GM23338 (cell line): ENCODE measurements around the gene PRDX4. TPM values are rescaled to one million over a fixed set of nuclear protein-coding genes. Genes with fewer than 3 reads are reported as not detected.

ENCODE experiments used
- ATAC-seq: fragments of 200-7000 bp; cut with Tn5 transposase; 3 replicates; pipeline ENCODE4 v1.9.1; 2020
- DNase-seq: peaks from one replicate; pipeline ENCODE4 v3.0.0-alpha.2; 2015; ENCODE audit warnings: low spot score
- H2AFZ ChIP-seq: fragments of 200-600 bp; sonication (generic); 2 replicates; pipeline ENCODE4 v1.8.0; 2016; ENCODE audit warnings: antibody characterized with exemption, mild to moderate bottlenecking, moderate library complexity
- H3F3A ChIP-seq: fragments of 200-600 bp; sonication (generic); replicated peaks from 2 replicates; pipeline ENCODE4 v1.8.0; 2017; ENCODE audit warnings: antibody characterized with exemption, mixed run types, low read depth
- H3K27ac ChIP-seq: fragments of 200-600 bp; sonication (generic); 2 replicates; pipeline ENCODE4 v1.6.1; 2016; ENCODE audit warnings: low read depth
- H3K27me3 ChIP-seq: fragments of 200-600 bp; sonication (generic); 2 replicates; pipeline ENCODE4 v1.8.0; 2016; ENCODE audit warnings: mild to moderate bottlenecking, mixed run types, moderate library complexity; ENCODE audit not compliant: insufficient read depth
- H3K36me3 ChIP-seq: fragments of 200-600 bp; sonication (generic); 2 replicates; pipeline ENCODE4 v1.8.0; 2016; ENCODE audit warnings: mild to moderate bottlenecking; ENCODE audit not compliant: insufficient read depth
- H3K4me1 ChIP-seq: fragments of 200-600 bp; sonication (generic); 2 replicates; pipeline ENCODE4 v1.8.0; 2016; ENCODE audit warnings: mild to moderate bottlenecking, moderate library complexity; ENCODE audit not compliant: insufficient read depth
- H3K4me2 ChIP-seq: fragments of 200-600 bp; sonication (generic); 2 replicates; pipeline ENCODE4 v1.7.1; 2017; ENCODE audit warnings: mixed run types
- H3K4me3 ChIP-seq: fragments of 200-600 bp; sonication (generic); 2 replicates; pipeline ENCODE4 v1.6.1; 2016; ENCODE audit warnings: mixed run types
- H3K79me2 ChIP-seq: fragments of 200-600 bp; sonication (generic); replicated peaks from 2 replicates; pipeline ENCODE4 v1.8.0; 2017; ENCODE audit warnings: mild to moderate bottlenecking; ENCODE audit not compliant: insufficient read depth
- H3K9me2 ChIP-seq: fragments of 200-600 bp; sonication (generic); 2 replicates; pipeline ENCODE4 v1.8.0; 2017; ENCODE audit not compliant: insufficient read depth
- H4K20me1 ChIP-seq: fragments of 200-600 bp; sonication (generic); replicated peaks from 2 replicates; pipeline ENCODE4 v1.8.0; 2017; ENCODE audit warnings: mild to moderate bottlenecking; ENCODE audit not compliant: insufficient read depth
- H3K27ac Mint-ChIP-seq: 2 replicates; pipeline ENCODE4 v1.8.0; 2020; ENCODE audit warnings: inconsistent platforms, mild to moderate bottlenecking, moderate library complexity, mixed read lengths
- H3K27me3 Mint-ChIP-seq: 3 replicates; pipeline ENCODE4 v1.8.0; 2022; ENCODE audit warnings: low read depth, mild to moderate bottlenecking, moderate library complexity, mixed read lengths, inconsistent platforms; ENCODE audit not compliant: insufficient read depth, poor library complexity
- H3K36me3 Mint-ChIP-seq: 3 replicates; pipeline ENCODE4 v1.8.0; 2021; ENCODE audit warnings: low read depth, mild to moderate bottlenecking, inconsistent platforms, moderate library complexity, mixed read lengths
- H3K4me1 Mint-ChIP-seq: 3 replicates; pipeline ENCODE4 v1.8.0; 2020; ENCODE audit warnings: mild to moderate bottlenecking, inconsistent platforms, mixed read lengths
- H3K4me3 Mint-ChIP-seq: 3 replicates; pipeline ENCODE4 v1.8.0; 2021; ENCODE audit warnings: moderate library complexity, mild to moderate bottlenecking, inconsistent platforms, mixed read lengths
- H3K9me3 Mint-ChIP-seq: 3 replicates; pipeline ENCODE4 v1.8.0; 2020; ENCODE audit warnings: moderate library complexity, mild to moderate bottlenecking, inconsistent platforms, mixed read lengths
- CREB1 ChIP-seq: fragments of 250-450 bp; sonication (Bioruptor Pico); IDR thresholded peaks from 2 replicates; pipeline ENCODE4 v1.5.0; 2020; ENCODE audit warnings: low read depth, mild to moderate bottlenecking, moderate library complexity
- EZH2 ChIP-seq: fragments of 200-600 bp; sonication (generic); IDR thresholded peaks from one replicate; pipeline ENCODE4 v1.8.0; 2017; ENCODE audit warnings: antibody characterized with exemption, mild to moderate bottlenecking, low read depth; ENCODE audit not compliant: unreplicated experiment
- JUNB ChIP-seq: IDR thresholded peaks from one replicate; pipeline ENCODE4 v1.6.1; 2016; ENCODE audit warnings: antibody characterized with exemption; ENCODE audit not compliant: unreplicated experiment
- NANOG ChIP-seq: IDR thresholded peaks from 2 replicates; pipeline ENCODE4 v1.6.1; 2016; ENCODE audit warnings: antibody characterized with exemption, borderline replicate concordance
- STAT1 ChIP-seq: IDR thresholded peaks from one replicate; pipeline ENCODE4 v1.6.1; 2016; ENCODE audit warnings: antibody characterized with exemption; ENCODE audit not compliant: unreplicated experiment
- ZNF331 ChIP-seq: fragments of 250-450 bp; sonication (Bioruptor Pico); IDR thresholded peaks from 2 replicates; pipeline ENCODE4 v1.5.0; 2020; ENCODE audit warnings: low read depth, mild to moderate bottlenecking, moderate library complexity
- polyA plus RNA-seq: library from polyadenylated mRNA; unstranded; fragments of >200 nt; fragmentation: Nextera tagmentation; extraction: Ambion mirVana; gene quantifications from 2 replicates; pipeline ENCODE4 v1.2.1, GENCODE V29; 2016
- total RNA-seq: library from RNA; depleted of rRNA; stranded (reverse); fragments of >200 nt; shearing (Covaris generic); gene quantifications from 2 replicates; pipeline ENCODE4 v1.2.3, GENCODE V29; 2014
- TF ChIP-seq, protein P1 (sequence below), 2 experiments: fragments of 200-600 bp in 1 of 2; sonication (generic) in 1 of 2; conservative IDR thresholded peaks; 2 replicates each; pipeline versions ENCODE4 v1.5.1 to v1.6.1; 2016 to 2017; ENCODE audit warnings: antibody characterized with exemption in 2 of 2, low read depth in 2 of 2, mild to moderate bottlenecking in 2 of 2, moderate library complexity in 1 of 2
- TF ChIP-seq, protein P2 (sequence below): fragments of 250-450 bp; sonication (Bioruptor Pico); IDR thresholded peaks from 2 replicates; pipeline ENCODE4 v1.5.0; 2020; ENCODE audit warnings: mild to moderate bottlenecking, moderate library complexity

The PRDX4 gene
- total and polyA plus RNA-seq, 2 experiments from 2014 or later = 101 to 139 TPM

DNA sequence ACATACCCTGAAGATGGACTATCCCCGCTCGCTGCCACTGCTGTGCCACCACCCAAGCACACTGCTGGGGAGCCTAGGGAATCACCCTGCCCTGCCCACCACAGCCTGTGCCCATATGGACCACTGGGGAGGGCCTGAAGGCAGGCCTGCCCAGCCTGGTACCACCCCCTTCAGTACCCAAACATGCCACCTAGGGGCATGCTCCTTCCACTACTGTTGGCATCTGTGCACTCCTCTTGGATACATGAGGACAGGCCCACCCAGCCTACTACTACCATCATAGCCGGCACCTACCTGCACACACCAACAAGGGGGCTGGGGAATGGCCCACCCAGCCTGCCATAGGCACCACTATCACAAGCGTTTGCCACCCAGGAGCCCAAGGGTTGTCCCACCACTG lies 30.1 kb upstream of the PRDX4 start:
- DNase-seq = no peak
- no peaks in the 10 kb centered on the region for H3K9me2 ChIP-seq
- no peak overlapping the region for H3K4me3 ChIP-seq
- H3K27ac ChIP-seq = no peak overlapping the region
- H3K9me3 Mint-ChIP-seq = peaks cover 13% of the 10 kb centered on the region
- no peaks in the 10 kb centered on the region for H3K4me1 ChIP-seq
- no peaks in the 10 kb centered on the region for H3K27me3 ChIP-seq
- H3K36me3 ChIP-seq = no peaks in the 10 kb centered on the region
- H3K36me3 Mint-ChIP-seq = peaks cover 8% of the 10 kb centered on the region; the same call in 1 of the 3 replicates
- no peaks in the 10 kb centered on the region for H3K27me3 Mint-ChIP-seq
- H3K4me2 ChIP-seq = no peak overlapping the region
- no peaks in the 10 kb centered on the region for H4K20me1 ChIP-seq
- no peak overlapping the region for H3K27ac Mint-ChIP-seq
- ATAC-seq = no peak
- H2AFZ ChIP-seq = no peak overlapping the region
- H3K79me2 ChIP-seq = no peaks in the 10 kb centered on the region
- no peaks in the 10 kb centered on the region for H3F3A ChIP-seq
- no peak overlapping the region for H3K4me3 Mint-ChIP-seq
- no peaks in the 10 kb centered on the region for H3K4me1 Mint-ChIP-seq
- TF ChIP-seq EZH2 (no peak), NANOG (no peak)
- TF ChIP-seq, protein P1, sequence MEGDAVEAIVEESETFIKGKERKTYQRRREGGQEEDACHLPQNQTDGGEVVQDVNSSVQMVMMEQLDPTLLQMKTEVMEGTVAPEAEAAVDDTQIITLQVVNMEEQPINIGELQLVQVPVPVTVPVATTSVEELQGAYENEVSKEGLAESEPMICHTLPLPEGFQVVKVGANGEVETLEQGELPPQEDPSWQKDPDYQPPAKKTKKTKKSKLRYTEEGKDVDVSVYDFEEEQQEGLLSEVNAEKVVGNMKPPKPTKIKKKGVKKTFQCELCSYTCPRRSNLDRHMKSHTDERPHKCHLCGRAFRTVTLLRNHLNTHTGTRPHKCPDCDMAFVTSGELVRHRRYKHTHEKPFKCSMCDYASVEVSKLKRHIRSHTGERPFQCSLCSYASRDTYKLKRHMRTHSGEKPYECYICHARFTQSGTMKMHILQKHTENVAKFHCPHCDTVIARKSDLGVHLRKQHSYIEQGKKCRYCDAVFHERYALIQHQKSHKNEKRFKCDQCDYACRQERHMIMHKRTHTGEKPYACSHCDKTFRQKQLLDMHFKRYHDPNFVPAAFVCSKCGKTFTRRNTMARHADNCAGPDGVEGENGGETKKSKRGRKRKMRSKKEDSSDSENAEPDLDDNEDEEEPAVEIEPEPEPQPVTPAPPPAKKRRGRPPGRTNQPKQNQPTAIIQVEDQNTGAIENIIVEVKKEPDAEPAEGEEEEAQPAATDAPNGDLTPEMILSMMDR (conservative IDR thresholded peaks at IDR 0.05; ENCODE audit: low read depth in 2 of 2) = no peak

DNA sequence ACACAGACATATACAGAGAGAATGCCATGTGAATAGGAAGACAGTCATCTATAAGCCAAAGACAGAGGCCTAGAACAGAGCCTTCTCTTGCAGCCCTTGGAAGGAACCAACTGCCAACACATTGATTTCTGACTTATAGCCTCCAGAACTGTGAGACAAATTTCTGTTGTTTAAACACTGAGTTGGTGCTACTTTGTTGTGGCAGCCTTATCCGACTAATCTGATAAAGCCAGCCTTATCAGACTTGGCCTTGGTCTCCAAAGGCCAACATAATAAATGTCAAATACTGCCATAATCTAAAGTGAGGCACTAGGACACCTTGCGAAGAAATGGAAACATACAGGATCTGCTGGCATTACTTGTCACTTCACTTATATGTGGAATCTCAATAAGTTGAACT lies 24.3 kb upstream of the PRDX4 start:
- DNase-seq (no peak), ATAC-seq (no peak)
- no peaks in the 10 kb centered on the region for H3K27me3 Mint-ChIP-seq
- H3K27me3 ChIP-seq = no peaks in the 10 kb centered on the region
- H4K20me1 ChIP-seq = no peaks in the 10 kb centered on the region
- no peaks in the 10 kb centered on the region for H3K9me2 ChIP-seq
- no peaks in the 10 kb centered on the region for H3K4me1 Mint-ChIP-seq
- no peak overlapping the region for H3K4me3 Mint-ChIP-seq
- no peaks in the 10 kb centered on the region for H3K4me1 ChIP-seq
- no peak for TF ChIP-seq JUNB
- no peak for TF ChIP-seq NANOG
- no peak for TF ChIP-seq ZNF331
- no peak for TF ChIP-seq STAT1
- TF ChIP-seq, protein P2, sequence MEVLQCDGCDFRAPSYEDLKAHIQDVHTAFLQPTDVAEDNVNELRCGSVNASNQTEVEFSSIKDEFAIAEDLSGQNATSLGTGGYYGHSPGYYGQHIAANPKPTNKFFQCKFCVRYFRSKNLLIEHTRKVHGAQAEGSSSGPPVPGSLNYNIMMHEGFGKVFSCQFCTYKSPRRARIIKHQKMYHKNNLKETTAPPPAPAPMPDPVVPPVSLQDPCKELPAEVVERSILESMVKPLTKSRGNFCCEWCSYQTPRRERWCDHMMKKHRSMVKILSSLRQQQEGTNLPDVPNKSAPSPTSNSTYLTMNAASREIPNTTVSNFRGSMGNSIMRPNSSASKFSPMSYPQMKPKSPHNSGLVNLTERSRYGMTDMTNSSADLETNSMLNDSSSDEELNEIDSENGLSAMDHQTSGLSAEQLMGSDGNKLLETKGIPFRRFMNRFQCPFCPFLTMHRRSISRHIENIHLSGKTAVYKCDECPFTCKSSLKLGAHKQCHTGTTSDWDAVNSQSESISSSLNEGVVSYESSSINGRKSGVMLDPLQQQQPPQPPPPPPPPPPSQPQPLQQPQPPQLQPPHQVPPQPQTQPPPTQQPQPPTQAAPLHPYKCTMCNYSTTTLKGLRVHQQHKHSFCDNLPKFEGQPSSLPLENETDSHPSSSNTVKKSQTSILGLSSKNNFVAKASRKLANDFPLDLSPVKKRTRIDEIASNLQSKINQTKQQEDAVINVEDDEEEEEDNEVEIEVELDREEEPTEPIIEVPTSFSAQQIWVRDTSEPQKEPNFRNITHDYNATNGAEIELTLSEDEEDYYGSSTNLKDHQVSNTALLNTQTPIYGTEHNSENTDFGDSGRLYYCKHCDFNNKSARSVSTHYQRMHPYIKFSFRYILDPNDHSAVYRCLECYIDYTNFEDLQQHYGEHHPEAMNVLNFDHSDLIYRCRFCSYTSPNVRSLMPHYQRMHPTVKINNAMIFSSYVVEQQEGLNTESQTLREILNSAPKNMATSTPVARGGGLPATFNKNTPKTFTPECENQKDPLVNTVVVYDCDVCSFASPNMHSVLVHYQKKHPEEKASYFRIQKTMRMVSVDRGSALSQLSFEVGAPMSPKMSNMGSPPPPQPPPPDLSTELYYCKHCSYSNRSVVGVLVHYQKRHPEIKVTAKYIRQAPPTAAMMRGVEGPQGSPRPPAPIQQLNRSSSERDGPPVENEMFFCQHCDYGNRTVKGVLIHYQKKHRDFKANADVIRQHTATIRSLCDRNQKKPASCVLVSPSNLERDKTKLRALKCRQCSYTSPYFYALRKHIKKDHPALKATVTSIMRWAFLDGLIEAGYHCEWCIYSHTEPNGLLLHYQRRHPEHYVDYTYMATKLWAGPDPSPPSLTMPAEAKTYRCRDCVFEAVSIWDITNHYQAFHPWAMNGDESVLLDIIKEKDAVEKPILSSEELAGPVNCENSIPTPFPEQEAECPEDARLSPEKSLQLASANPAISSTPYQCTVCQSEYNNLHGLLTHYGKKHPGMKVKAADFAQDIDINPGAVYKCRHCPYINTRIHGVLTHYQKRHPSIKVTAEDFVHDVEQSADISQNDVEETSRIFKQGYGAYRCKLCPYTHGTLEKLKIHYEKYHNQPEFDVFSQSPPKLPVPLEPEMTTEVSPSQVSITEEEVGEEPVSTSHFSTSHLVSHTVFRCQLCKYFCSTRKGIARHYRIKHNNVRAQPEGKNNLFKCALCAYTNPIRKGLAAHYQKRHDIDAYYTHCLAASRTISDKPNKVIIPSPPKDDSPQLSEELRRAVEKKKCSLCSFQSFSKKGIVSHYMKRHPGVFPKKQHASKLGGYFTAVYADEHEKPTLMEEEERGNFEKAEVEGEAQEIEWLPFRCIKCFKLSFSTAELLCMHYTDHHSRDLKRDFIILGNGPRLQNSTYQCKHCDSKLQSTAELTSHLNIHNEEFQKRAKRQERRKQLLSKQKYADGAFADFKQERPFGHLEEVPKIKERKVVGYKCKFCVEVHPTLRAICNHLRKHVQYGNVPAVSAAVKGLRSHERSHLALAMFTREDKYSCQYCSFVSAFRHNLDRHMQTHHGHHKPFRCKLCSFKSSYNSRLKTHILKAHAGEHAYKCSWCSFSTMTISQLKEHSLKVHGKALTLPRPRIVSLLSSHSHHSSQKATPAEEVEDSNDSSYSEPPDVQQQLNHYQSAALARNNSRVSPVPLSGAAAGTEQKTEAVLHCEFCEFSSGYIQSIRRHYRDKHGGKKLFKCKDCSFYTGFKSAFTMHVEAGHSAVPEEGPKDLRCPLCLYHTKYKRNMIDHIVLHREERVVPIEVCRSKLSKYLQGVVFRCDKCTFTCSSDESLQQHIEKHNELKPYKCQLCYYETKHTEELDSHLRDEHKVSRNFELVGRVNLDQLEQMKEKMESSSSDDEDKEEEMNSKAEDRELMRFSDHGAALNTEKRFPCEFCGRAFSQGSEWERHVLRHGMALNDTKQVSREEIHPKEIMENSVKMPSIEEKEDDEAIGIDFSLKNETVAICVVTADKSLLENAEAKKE = no peak
- no peak for TF ChIP-seq CREB1 (CRISPR knock-in tag)
- H3K27ac ChIP-seq = no peak overlapping the region
- no peak overlapping the region for H3K4me3 ChIP-seq
- no peaks in the 10 kb centered on the region for H3F3A ChIP-seq
- peaks cover 13% of the 10 kb centered on the region for H3K9me3 Mint-ChIP-seq
- peaks cover 8% of the 10 kb centered on the region; the same call in 1 of the 3 replicates for H3K36me3 Mint-ChIP-seq
- H3K36me3 ChIP-seq = no peaks in the 10 kb centered on the region
- no peak overlapping the region for H3K4me2 ChIP-seq
- H3K27ac Mint-ChIP-seq = no peak overlapping the region
- no peaks in the 10 kb centered on the region for H3K79me2 ChIP-seq
- no peak overlapping the region for H2AFZ ChIP-seq
